Caco-2 (cell line): ENCODE measurements around the gene SHB. TPM values are rescaled to one million over a fixed set of nuclear protein-coding genes. Genes with fewer than 3 reads are reported as not detected.

Source experiments
- BruUV-seq: library from RNA; stranded (reverse); fragments of 400-500 nt; replicated peaks from 2 replicates; lab custom pipeline; 2021; lab: Mats Ljungman, UMichigan
- CTCF ChIA-PET: fragments of 300-600 bp; sonication (Branson Sonifier 250); formaldehyde crosslinking; loops from one replicate; lab custom pipeline; 2022; ENCODE audit warnings: antibody characterized with exemption; lab: Charles Lee
- POLR2A ChIA-PET: fragments of 300-600 bp; sonication (Branson Sonifier 250); formaldehyde crosslinking; loops from one replicate; lab custom pipeline; 2022; ENCODE audit warnings: antibody characterized with exemption; lab: Charles Lee
- DNase-seq, 2 experiments: peaks; one replicate each; pipeline versions ENCODE4 v3.0.0 to v3.0.0-alpha.2; 2020 to 2022
- H3K27me3 ChIP-seq: replicated peaks from 2 replicates; pipeline ENCODE4 v1.6.0; 2011; ENCODE audit warnings: low read length; ENCODE audit not compliant: control insufficient read depth, insufficient read depth
- H3K36me3 ChIP-seq: 2 replicates; pipeline ENCODE4 v1.5.1; 2011; ENCODE audit warnings: low read length; ENCODE audit not compliant: control insufficient read depth, insufficient read depth
- H3K4me1 ChIP-seq: fragments of 250-450 bp; sonication (Bioruptor Pico); 2 replicates; pipeline ENCODE4 v1.5.1; 2020; ENCODE audit warnings: mild to moderate bottlenecking
- H3K4me3 ChIP-seq: 2 replicates; pipeline ENCODE4 v1.5.1; 2011; ENCODE audit warnings: low read depth, mild to moderate bottlenecking, control low read depth, low read length
- H3K9me3 ChIP-seq: fragments of 250-450 bp; sonication (Bioruptor Pico); 2 replicates; pipeline ENCODE4 v1.5.1; 2020; ENCODE audit warnings: mild to moderate bottlenecking, moderate library complexity
- H3K27ac Mint-ChIP-seq: one replicate; pipeline ENCODE4 v1.8.0; 2022; ENCODE audit warnings: mixed read lengths; ENCODE audit not compliant: unreplicated experiment
- H3K27me3 Mint-ChIP-seq: one replicate; pipeline ENCODE4 v1.8.0; 2022; ENCODE audit warnings: mixed read lengths; ENCODE audit not compliant: insufficient read depth, unreplicated experiment
- H3K36me3 Mint-ChIP-seq: one replicate; pipeline ENCODE4 v1.8.0; 2022; ENCODE audit warnings: mild to moderate bottlenecking, mixed read lengths; ENCODE audit not compliant: insufficient read depth, unreplicated experiment
- H3K4me1 Mint-ChIP-seq: one replicate; pipeline ENCODE4 v1.8.0; 2022; ENCODE audit warnings: low read depth, mixed read lengths; ENCODE audit not compliant: unreplicated experiment
- H3K4me3 Mint-ChIP-seq: one replicate; pipeline ENCODE4 v1.8.0; 2022; ENCODE audit warnings: mild to moderate bottlenecking, moderate library complexity, mixed read lengths; ENCODE audit not compliant: unreplicated experiment
- H3K9me3 Mint-ChIP-seq: one replicate; pipeline ENCODE4 v1.8.0; 2022; ENCODE audit warnings: mixed read lengths; ENCODE audit not compliant: unreplicated experiment
- CTCF ChIP-seq, 2 experiments: fragments of 200-600 bp in 1 of 2; IDR thresholded peaks; 1 replicate in 1 of 2; 2 replicates in 1 of 2; pipeline versions ENCODE4 v1.5.1 to v1.8.0; 2011 to 2022; ENCODE audit warnings: antibody characterized with exemption in 1 of 2, control low read depth in 1 of 2, inconsistent platforms in 1 of 2, low read depth in 1 of 2, low read length in 1 of 2, mild to moderate bottlenecking in 1 of 2, moderate library complexity in 1 of 2; ENCODE audit not compliant: insufficient read depth in 1 of 2, severe bottlenecking in 1 of 2, unreplicated experiment in 1 of 2
- intact Hi-C: fragments of 100-400 bp; cut with micrococcal nuclease; formaldehyde crosslinking; loops from one replicate; pipeline ENCODE4 v1.10.0; 2022; ENCODE audit not compliant: unreplicated experiment
- total RNA-seq: library from RNA; stranded (reverse); gene quantifications from 2 replicates; pipeline ENCODE4 v1.2.3, GENCODE V29; 2022

The SHB gene
- total RNA-seq, 1 experiment from 2014 or later: 18.3 TPM

- peak overlapping the region; percentile 93 for H3K27ac Mint-ChIP-seq
- Histone ChIP-seq H3K4me3 (no peak overlapping the region), H3K36me3 (no peaks in the 10 kb centered on the region; the same call in 1 of the 2 replicates), H3K9me3 (no peaks in the 10 kb centered on the region), H3K4me1 (peaks cover 65% of the 10 kb centered on the region), H3K27me3 (no peaks in the 10 kb centered on the region)
- TF ChIP-seq CTCF (IDR thresholded peaks at IDR 0.05; ENCODE audit: insufficient read depth in 1 of 2, low read depth in 1 of 2, low read length in 1 of 2, severe bottlenecking in 1 of 2, unreplicated experiment in 1 of 2): no peak
- DNase-seq: peak; percentile 42 to 48
- BruUV-seq: TSS peak; percentile 24
- H3K4me1 Mint-ChIP-seq: peaks cover 43% of the 10 kb centered on the region
- H3K27me3 Mint-ChIP-seq: no peaks in the 10 kb centered on the region
- H3K9me3 Mint-ChIP-seq: no peaks in the 10 kb centered on the region
- H3K36me3 Mint-ChIP-seq: peaks cover 25% of the 10 kb centered on the region
- ChIA-PET CTCF (interaction anchor here (1.0 kb wide), 1 partner anchor 17 kb away, joined by 3 read pairs; no protein-coding TSS in a partner anchor), POLR2A (no interaction called here)
- peak overlapping the region; percentile 45 for H3K4me3 Mint-ChIP-seq
- intact Hi-C loops: no loop called here
These were observed 49.9 kb downstream of the SHB start for GRCh38 chr9:38018958-38019602.

GRCh38 chr9:38018241-38018957 lies 50.6 kb downstream of the SHB start:
- DNase-seq: no peak
- peaks cover 24% of the 10 kb centered on the region for H3K36me3 Mint-ChIP-seq
- H3K4me1 Mint-ChIP-seq: peaks cover 37% of the 10 kb centered on the region
- CTCF ChIA-PET: interaction anchor here (1.5 kb wide), 1 partner anchor 105 kb away, joined by 4 read pairs; no protein-coding TSS in a partner anchor
- BruUV-seq: no TSS peak
- no peak for TF ChIP-seq CTCF (IDR thresholded peaks at IDR 0.05; ENCODE audit: insufficient read depth in 1 of 2, low read depth in 1 of 2, low read length in 1 of 2, severe bottlenecking in 1 of 2, unreplicated experiment in 1 of 2)
- H3K4me3 ChIP-seq: no peak overlapping the region
- intact Hi-C loops: no loop called here
- no peaks in the 10 kb centered on the region for H3K27me3 ChIP-seq
- no peak overlapping the region for H3K4me3 Mint-ChIP-seq
- H3K9me3 ChIP-seq: no peaks in the 10 kb centered on the region
- no peaks in the 10 kb centered on the region; the same call in 1 of the 2 replicates for H3K36me3 ChIP-seq
- H3K27ac Mint-ChIP-seq: peak overlapping the region; percentile 93
- POLR2A ChIA-PET: interaction anchor here (0.6 kb wide), 1 partner anchor 81 kb away, joined by 6 read pairs; no protein-coding TSS in a partner anchor
- H3K4me1 ChIP-seq: peaks cover 58% of the 10 kb centered on the region
- H3K27me3 Mint-ChIP-seq: no peaks in the 10 kb centered on the region
- no peaks in the 10 kb centered on the region for H3K9me3 Mint-ChIP-seq

GRCh38 chr9:38017885-38018186 lies 51.2 kb downstream of the SHB start:
- Mint-ChIP-seq H3K36me3 (peaks cover 23% of the 10 kb centered on the region), H3K4me3 (peak overlapping the region; percentile 31), H3K4me1 (peaks cover 32% of the 10 kb centered on the region), H3K27ac (peak overlapping the region; percentile 68), H3K9me3 (no peaks in the 10 kb centered on the region), H3K27me3 (no peaks in the 10 kb centered on the region)
- TF ChIP-seq CTCF (IDR thresholded peaks at IDR 0.05; ENCODE audit: insufficient read depth in 1 of 2, low read depth in 1 of 2, low read length in 1 of 2, severe bottlenecking in 1 of 2, unreplicated experiment in 1 of 2): no peak
- ChIA-PET CTCF (interaction anchor here (1.5 kb wide), 1 partner anchor 104 kb away, joined by 4 read pairs; no protein-coding TSS in a partner anchor), POLR2A (interaction anchor here (0.6 kb wide), 1 partner anchor 81 kb away, joined by 6 read pairs; no protein-coding TSS in a partner anchor)
- H3K36me3 ChIP-seq: no peaks in the 10 kb centered on the region; the same call in 1 of the 2 replicates
- no peaks in the 10 kb centered on the region for H3K27me3 ChIP-seq
- no peaks in the 10 kb centered on the region for H3K9me3 ChIP-seq
- BruUV-seq: no TSS peak
- peaks cover 52% of the 10 kb centered on the region for H3K4me1 ChIP-seq
- H3K4me3 ChIP-seq: no peak overlapping the region
- intact Hi-C loops: no loop called here
- DNase-seq: no peak
